Omental fat pad (tissue), 4 donors: ENCODE data around the gene FTMT. TPM values are rescaled to one million over a fixed set of nuclear protein-coding genes. Genes with fewer than 3 reads are reported as not detected.

Source experiments
- ATAC-seq: fragments of 150-250 bp; one replicate; pipeline ENCODE4 v1.9.1; 2016; ENCODE audit warnings: mild to moderate bottlenecking, moderate library complexity; ENCODE audit not compliant: low FRiP score
- DNase-seq: peaks from one replicate; pipeline ENCODE4 v3.0.0-alpha.2; 2019; ENCODE audit warnings: low spot score
- CTCF ChIP-seq, 3 donors: fragments of 450-650 bp; IDR thresholded peaks; one replicate each; pipeline ENCODE4 v1.5.1; 2016 to 2017; ENCODE audit warnings: antibody characterized with exemption in 3 of 3, mild to moderate bottlenecking in 3 of 3, moderate library complexity in 2 of 3
- total RNA-seq, 4 donors: library from RNA; depleted of rRNA; stranded (reverse); fragments of >200 nt; gene quantifications; one replicate each; pipeline ENCODE4 v1.1.0, GENCODE V29; 2016

Gene FTMT
- total RNA-seq, 4 donors from 2014 or later = not detected

- DNase-seq = no peak
- no peak for TF ChIP-seq CTCF (IDR thresholded peaks at IDR 0.05)
- ATAC-seq = no peak
These were observed 21.2 kb downstream of the FTMT start for GRCh38 chr5:121872856-121873255.

- no peak for TF ChIP-seq CTCF (IDR thresholded peaks at IDR 0.05)
- no peak for DNase-seq
- ATAC-seq = no peak
These were observed 21.7 kb downstream of the FTMT start for GRCh38 chr5:121873409-121873808.

- TF ChIP-seq CTCF (IDR thresholded peaks at IDR 0.05) = no peak
- no peak for DNase-seq
- no peak for ATAC-seq
These were observed 33.9 kb downstream of the FTMT start for GRCh38 chr5:121885630-121886029.

GRCh38 chr5:121887727-121888126 is 36.0 kb downstream of the FTMT start:
- no peak for ATAC-seq
- no peak for DNase-seq
- no peak for TF ChIP-seq CTCF (IDR thresholded peaks at IDR 0.05)

GRCh38 chr5:121890297-121890858 is 38.7 kb downstream of the FTMT start:
- ATAC-seq = no peak

GRCh38 chr5:121897341-121897740 is 45.7 kb downstream of the FTMT start:
- no peak for DNase-seq
- TF ChIP-seq CTCF (IDR thresholded peaks at IDR 0.05) = no peak
- no peak for ATAC-seq

More at GRCh38 chr5:121890297-121890858, 38.7 kb downstream of the FTMT start:
- DNase-seq = no peak
- TF ChIP-seq CTCF (IDR thresholded peaks at IDR 0.05) = no peak

GRCh38 chr5:121899346-121899745 is 47.7 kb downstream of the FTMT start:
- DNase-seq (no peak), ATAC-seq (no peak)
- TF ChIP-seq CTCF (IDR thresholded peaks at IDR 0.05) = no peak
